ENCODE measurements around the gene DSG2. TPM values are rescaled to one million over a fixed set of nuclear protein-coding genes. Genes with fewer than 3 reads are reported as not detected.

Gene DSG2
- total RNA-seq, 1 experiment from 2014 or later, result 106 TPM

DNA sequence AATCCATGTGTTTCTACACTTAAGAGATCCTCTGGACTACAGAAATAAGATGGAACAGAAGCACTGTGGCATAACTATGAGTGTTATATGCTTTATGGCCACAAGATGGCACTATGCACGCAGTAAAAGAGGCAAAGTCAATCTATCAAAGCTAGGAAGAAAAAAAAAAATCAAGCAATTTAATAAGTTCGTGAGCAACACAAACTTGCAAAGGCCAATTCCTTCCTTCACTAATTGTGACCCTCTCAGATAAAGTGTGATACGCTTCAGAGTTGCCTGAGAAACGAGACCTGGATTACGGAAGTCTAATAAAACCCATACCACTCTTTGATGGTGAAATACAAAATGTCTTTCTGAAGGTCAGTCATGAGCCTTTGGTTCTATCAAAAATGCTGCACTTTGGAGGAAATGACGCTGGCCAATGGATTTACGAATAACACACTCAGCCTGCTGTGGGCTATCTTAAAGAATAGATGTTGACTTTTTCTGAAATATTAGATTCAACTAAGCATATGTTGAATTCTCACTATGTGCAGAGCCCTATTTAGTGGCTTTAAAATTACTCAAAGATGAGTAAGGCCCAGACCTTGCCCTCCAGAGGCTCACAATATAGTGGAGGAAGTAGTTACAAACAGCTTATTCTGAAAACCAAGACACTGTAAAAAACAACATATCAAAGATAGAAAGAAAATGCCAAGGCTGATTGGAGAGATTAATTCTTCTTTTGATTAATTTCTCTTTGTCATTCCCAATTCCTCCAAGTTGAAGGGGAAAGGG lies 58.2 kb downstream of the DSG2 start:
- H3K4me1 Mint-ChIP-seq (ENCODE audit: insufficient read depth, unreplicated experiment), result peaks cover 6% of the 10 kb centered on the region
- no peaks in the 10 kb centered on the region for H3K36me3 Mint-ChIP-seq (ENCODE audit: insufficient read depth, unreplicated experiment)
- ChIA-PET CTCF (interaction anchor here (0.5 to 4.0 kb wide), 35 partner anchors 9 to 589 kb away, joined by 3 to 52 read pairs (median 4); no protein-coding TSS in a partner anchor), POLR2A (interaction anchor here (0.5 to 2.4 kb wide), 3 partner anchors 81 to 166 kb away, joined by 3 to 11 read pairs (median 3); no protein-coding TSS in a partner anchor)
- peak; percentile 77 for DNase-seq (ENCODE audit: unreplicated experiment)
- H3K4me3 Mint-ChIP-seq (ENCODE audit: unreplicated experiment), result no peak overlapping the region
- intact Hi-C loops (cut with micrococcal nuclease), result loop anchor here (1.0 to 5.0 kb wide), 6 partner anchors 166 to 586 kb away; no protein-coding TSS in a partner anchor
- no peaks in the 10 kb centered on the region for H3K9me3 Mint-ChIP-seq (ENCODE audit: unreplicated experiment)
- TF ChIP-seq, protein P1, sequence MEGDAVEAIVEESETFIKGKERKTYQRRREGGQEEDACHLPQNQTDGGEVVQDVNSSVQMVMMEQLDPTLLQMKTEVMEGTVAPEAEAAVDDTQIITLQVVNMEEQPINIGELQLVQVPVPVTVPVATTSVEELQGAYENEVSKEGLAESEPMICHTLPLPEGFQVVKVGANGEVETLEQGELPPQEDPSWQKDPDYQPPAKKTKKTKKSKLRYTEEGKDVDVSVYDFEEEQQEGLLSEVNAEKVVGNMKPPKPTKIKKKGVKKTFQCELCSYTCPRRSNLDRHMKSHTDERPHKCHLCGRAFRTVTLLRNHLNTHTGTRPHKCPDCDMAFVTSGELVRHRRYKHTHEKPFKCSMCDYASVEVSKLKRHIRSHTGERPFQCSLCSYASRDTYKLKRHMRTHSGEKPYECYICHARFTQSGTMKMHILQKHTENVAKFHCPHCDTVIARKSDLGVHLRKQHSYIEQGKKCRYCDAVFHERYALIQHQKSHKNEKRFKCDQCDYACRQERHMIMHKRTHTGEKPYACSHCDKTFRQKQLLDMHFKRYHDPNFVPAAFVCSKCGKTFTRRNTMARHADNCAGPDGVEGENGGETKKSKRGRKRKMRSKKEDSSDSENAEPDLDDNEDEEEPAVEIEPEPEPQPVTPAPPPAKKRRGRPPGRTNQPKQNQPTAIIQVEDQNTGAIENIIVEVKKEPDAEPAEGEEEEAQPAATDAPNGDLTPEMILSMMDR (IDR thresholded peaks at IDR 0.05; ENCODE audit: unreplicated experiment), result peak; percentile 76
- no peaks in the 10 kb centered on the region for H3K27me3 Mint-ChIP-seq (ENCODE audit: insufficient read depth, unreplicated experiment)
- no peak overlapping the region for H3K27ac Mint-ChIP-seq (ENCODE audit: low read depth, unreplicated experiment)
- BruUV-seq (replicated peaks), result no TSS peak

DNA sequence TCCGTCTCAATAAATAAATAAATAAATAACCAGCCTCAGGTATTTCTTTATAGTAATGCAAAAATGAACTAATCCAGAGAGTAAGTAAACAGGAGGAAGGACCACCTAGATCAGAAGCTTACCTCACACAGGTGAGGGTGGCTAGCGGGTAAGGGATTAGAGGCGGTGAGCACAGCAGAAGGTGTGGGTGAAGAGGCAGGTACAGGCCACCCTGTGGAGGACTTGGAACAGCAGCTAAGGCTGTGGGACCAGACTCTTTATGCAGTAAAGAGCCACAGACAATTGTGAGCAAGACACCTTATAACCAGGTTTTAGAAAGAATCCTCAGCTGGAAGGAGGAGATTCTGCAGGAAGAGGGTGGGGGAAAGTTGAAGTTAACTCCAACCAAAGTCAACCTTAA lies 59.5 kb downstream of the DSG2 start:
- Mint-ChIP-seq H3K4me3 (ENCODE audit: unreplicated experiment) (no peak overlapping the region), H3K4me1 (ENCODE audit: insufficient read depth, unreplicated experiment) (peaks cover 6% of the 10 kb centered on the region), H3K36me3 (ENCODE audit: insufficient read depth, unreplicated experiment) (no peaks in the 10 kb centered on the region), H3K9me3 (ENCODE audit: unreplicated experiment) (no peaks in the 10 kb centered on the region), H3K27ac (ENCODE audit: low read depth, unreplicated experiment) (no peak overlapping the region), H3K27me3 (ENCODE audit: insufficient read depth, unreplicated experiment) (no peaks in the 10 kb centered on the region)
- no peak for DNase-seq (ENCODE audit: unreplicated experiment)
- BruUV-seq (replicated peaks), result no TSS peak
- CTCF ChIA-PET, result interaction anchor here (0.6 to 4.0 kb wide), 14 partner anchors 9 to 1103 kb away, joined by 3 to 52 read pairs (median 4); no protein-coding TSS in a partner anchor
- TF ChIP-seq, protein P1 (IDR thresholded peaks at IDR 0.05; ENCODE audit: unreplicated experiment), result no peak
- POLR2A ChIA-PET, result no interaction called here
- intact Hi-C loops (cut with micrococcal nuclease), result loop anchor here (2.0 to 5.0 kb wide), 2 partner anchors 399 to 420 kb away; no protein-coding TSS in a partner anchor

DNA sequence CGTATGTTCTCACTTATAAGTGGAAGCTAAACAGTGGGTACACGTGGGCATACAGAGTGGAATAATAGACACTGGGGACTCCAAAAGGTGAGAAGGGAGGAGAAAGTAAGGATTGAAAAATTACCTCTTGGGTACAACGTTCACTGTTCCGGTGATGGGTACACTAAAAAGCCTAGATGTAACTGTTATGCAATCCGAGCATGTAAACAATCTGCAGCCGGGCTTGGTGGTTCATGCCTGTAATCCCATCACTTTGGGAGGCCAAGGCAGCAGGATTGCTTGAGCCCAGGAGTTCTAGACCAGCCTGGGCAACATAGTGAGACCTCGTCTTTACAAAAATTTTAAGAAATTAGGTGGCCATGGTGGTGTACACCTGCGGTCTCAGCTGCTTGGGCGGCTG lies 60.6 kb downstream of the DSG2 start:
- no peaks in the 10 kb centered on the region for H3K9me3 Mint-ChIP-seq (ENCODE audit: unreplicated experiment)
- ChIA-PET POLR2A (interaction anchor here (1.0 kb wide), 1 partner anchor 262 kb away, joined by 3 read pairs; no protein-coding TSS in a partner anchor), CTCF (no interaction called here)
- H3K4me1 Mint-ChIP-seq (ENCODE audit: insufficient read depth, unreplicated experiment), result peaks cover 6% of the 10 kb centered on the region
- BruUV-seq (replicated peaks), result no TSS peak
- TF ChIP-seq, protein P1 (IDR thresholded peaks at IDR 0.05; ENCODE audit: unreplicated experiment), result no peak
- DNase-seq (ENCODE audit: unreplicated experiment), result no peak
- no peaks in the 10 kb centered on the region for H3K36me3 Mint-ChIP-seq (ENCODE audit: insufficient read depth, unreplicated experiment)
- intact Hi-C loops (cut with micrococcal nuclease), result loop anchor here (5.0 kb wide), 1 partner anchor 419 kb away; no protein-coding TSS in a partner anchor
- no peak overlapping the region for H3K27ac Mint-ChIP-seq (ENCODE audit: low read depth, unreplicated experiment)
- H3K4me3 Mint-ChIP-seq (ENCODE audit: unreplicated experiment), result no peak overlapping the region
- H3K27me3 Mint-ChIP-seq (ENCODE audit: insufficient read depth, unreplicated experiment), result no peaks in the 10 kb centered on the region

DNA sequence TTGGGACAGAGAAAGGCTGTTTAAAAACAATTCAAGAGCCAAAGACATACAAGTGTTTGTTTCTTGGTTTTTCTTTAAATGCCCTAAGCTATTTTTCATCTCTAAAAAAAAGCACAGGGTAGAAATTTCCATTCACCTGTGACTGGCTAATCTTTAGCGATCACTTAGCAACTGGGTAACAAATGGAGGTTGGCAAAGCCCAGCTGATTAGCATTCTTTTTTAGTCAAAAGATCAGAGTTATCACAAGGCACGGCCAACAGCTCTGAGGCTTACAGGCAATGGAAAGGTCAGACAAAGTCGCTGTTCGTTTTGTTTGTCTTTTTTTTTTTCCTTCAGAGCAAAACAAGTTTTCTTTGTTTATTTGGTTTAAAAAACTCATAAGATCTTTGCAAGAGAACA lies 64.7 kb downstream of the DSG2 start:
- Mint-ChIP-seq H3K27ac (ENCODE audit: low read depth, unreplicated experiment) (no peak overlapping the region), H3K4me1 (ENCODE audit: insufficient read depth, unreplicated experiment) (no peaks in the 10 kb centered on the region), H3K9me3 (ENCODE audit: unreplicated experiment) (no peaks in the 10 kb centered on the region), H3K4me3 (ENCODE audit: unreplicated experiment) (no peak overlapping the region), H3K27me3 (ENCODE audit: insufficient read depth, unreplicated experiment) (no peaks in the 10 kb centered on the region), H3K36me3 (ENCODE audit: insufficient read depth, unreplicated experiment) (no peaks in the 10 kb centered on the region)
- TF ChIP-seq, protein P1 (IDR thresholded peaks at IDR 0.05; ENCODE audit: unreplicated experiment), result no peak
- BruUV-seq (replicated peaks), result no TSS peak
- DNase-seq (ENCODE audit: unreplicated experiment), result no peak
- CTCF ChIA-PET, result interaction anchor here (0.6 to 8.0 kb wide), 23 partner anchors 8 to 1669 kb away, joined by 3 to 93 read pairs (median 4); no protein-coding TSS in a partner anchor
- intact Hi-C loops (cut with micrococcal nuclease), result no loop called here
- POLR2A ChIA-PET, result interaction anchor here (0.7 kb wide), 1 partner anchor 8 kb away, joined by 4 read pairs; no protein-coding TSS in a partner anchor

Data from MCF 10A (cell line).